Gastroesophageal sphincter (tissue), 3 donors: ENCODE data around the gene DCC.

Experiments used
- EP300 ChIP-seq: sonication (generic); formaldehyde crosslinking; IDR thresholded peaks from one replicate; pipeline ENCODE4 v1.6.1; 2017; ENCODE audit warnings: antibody characterized with exemption, mild to moderate bottlenecking
- POLR2A ChIP-seq, 2 donors: fragments of 450-650 bp; IDR thresholded peaks; one replicate each; pipeline ENCODE4 v1.6.1; 2017; ENCODE audit warnings: antibody characterized with exemption in 2 of 2, mild to moderate bottlenecking in 2 of 2, moderate library complexity in 1 of 2
- POLR2AphosphoS5 ChIP-seq: sonication (generic); formaldehyde crosslinking; IDR thresholded peaks from one replicate; pipeline ENCODE4 v1.6.1; 2017; ENCODE audit warnings: antibody characterized with exemption
- TF ChIP-seq, protein P1 (sequence below), 4 experiments: fragments of 200-600 bp in 2 of 4; fragments of 450-650 bp in 2 of 4; sonication (generic) in 1 of 4; IDR thresholded peaks; one replicate each; pipeline ENCODE4 v1.5.1; 2017 to 2019; ENCODE audit warnings: antibody characterized with exemption in 4 of 4, mild to moderate bottlenecking in 2 of 4, moderate library complexity in 2 of 4

DNA sequence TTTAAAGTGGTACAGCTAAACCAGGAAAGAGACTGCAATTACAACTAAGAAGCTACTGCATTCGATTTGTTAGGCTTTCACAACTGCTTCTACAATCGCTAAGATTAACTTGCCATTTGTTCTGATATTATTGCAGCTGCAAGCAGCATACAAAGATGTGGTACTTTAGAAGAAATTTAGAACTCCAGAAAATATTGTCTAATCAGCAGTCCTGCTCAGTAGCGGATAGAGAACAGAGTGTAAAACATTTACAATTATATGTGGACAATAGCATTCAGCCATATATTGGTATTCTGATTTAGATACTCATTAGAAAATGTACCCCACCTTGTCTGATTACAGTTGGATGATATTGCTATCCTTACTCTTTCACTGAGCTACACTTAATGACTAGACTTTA is 265.3 kb downstream of the DCC start:
- TF ChIP-seq, protein P1, sequence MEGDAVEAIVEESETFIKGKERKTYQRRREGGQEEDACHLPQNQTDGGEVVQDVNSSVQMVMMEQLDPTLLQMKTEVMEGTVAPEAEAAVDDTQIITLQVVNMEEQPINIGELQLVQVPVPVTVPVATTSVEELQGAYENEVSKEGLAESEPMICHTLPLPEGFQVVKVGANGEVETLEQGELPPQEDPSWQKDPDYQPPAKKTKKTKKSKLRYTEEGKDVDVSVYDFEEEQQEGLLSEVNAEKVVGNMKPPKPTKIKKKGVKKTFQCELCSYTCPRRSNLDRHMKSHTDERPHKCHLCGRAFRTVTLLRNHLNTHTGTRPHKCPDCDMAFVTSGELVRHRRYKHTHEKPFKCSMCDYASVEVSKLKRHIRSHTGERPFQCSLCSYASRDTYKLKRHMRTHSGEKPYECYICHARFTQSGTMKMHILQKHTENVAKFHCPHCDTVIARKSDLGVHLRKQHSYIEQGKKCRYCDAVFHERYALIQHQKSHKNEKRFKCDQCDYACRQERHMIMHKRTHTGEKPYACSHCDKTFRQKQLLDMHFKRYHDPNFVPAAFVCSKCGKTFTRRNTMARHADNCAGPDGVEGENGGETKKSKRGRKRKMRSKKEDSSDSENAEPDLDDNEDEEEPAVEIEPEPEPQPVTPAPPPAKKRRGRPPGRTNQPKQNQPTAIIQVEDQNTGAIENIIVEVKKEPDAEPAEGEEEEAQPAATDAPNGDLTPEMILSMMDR (IDR thresholded peaks at IDR 0.05): no peak
- TF ChIP-seq POLR2A (IDR thresholded peaks at IDR 0.05): no peak
- no peak for TF ChIP-seq EP300
- TF ChIP-seq POLR2AphosphoS5: no peak
